NK-92 (cell line): ENCODE results near the gene ZNHIT6.
"Not testable (repeated sequence)": the region's sequence is repeated elsewhere in the genome, so short reads cannot be mapped to it uniquely, and the experiment has no call there.

ENCODE experiments used
- DNase-seq: peaks from one replicate; lab custom pipeline; 2025; ENCODE audit not compliant: unreplicated experiment; lab: John Stamatoyannopoulos, UW

Gene ZNHIT6, protein sequence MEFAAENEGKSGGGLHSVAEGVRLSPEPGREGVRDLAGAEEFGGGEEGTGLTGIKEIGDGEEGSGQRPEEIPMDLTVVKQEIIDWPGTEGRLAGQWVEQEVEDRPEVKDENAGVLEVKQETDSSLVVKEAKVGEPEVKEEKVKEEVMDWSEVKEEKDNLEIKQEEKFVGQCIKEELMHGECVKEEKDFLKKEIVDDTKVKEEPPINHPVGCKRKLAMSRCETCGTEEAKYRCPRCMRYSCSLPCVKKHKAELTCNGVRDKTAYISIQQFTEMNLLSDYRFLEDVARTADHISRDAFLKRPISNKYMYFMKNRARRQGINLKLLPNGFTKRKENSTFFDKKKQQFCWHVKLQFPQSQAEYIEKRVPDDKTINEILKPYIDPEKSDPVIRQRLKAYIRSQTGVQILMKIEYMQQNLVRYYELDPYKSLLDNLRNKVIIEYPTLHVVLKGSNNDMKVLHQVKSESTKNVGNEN

GRCh38 chr1:85707990-85708828 is at the start of gene ZNHIT6:
TSS of gene ZNHIT6 (minus strand) at chr1:85708433. CDS start at chr1:85708284, 149 bp downstream.
- peak; percentile 16 for DNase-seq

GRCh38 chr1:85756864-85757263 is 48.6 kb upstream of the ZNHIT6 start:
- no peak for DNase-seq

DNA sequence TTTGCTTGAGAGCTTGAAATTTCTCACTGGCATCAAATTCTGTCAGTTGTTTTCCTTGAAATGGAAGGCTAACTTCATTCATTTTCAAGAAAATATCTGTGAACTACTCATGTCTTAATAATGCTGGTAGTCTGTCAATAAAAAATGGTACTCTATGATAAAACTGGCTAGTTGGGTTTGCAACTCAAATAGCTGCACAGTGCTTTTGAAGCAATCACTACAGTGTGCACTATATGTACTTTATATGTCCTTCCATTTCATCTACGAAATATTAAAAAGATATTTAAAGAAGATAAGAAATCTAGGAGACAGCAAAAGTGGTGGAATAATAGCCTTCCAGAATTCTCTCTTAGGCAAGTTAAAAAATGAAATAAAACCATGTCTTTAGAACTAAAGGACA is 39.9 kb upstream of the ZNHIT6 start:
- DNase-seq: no peak

GRCh38 chr1:85746777-85747176 is 38.5 kb upstream of the ZNHIT6 start:
- no peak for DNase-seq

DNA sequence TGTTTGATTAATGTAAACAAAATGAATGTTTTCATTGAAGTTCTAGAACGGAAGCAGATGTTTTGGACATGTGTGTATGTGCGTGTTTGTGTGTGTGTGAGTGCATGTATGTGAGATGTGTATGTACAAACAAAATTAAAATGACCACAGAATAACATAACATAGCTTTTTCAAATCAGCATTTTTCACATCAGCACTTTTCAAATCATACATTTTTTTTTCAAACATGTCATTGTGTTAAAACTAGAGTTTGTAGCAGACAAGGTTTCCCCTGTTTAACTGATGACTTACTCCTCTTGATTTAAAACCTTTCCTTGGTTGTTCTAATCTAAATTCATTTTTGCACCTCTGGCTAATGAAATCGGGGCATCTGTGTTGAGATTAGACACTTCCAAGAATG is 35.6 kb upstream of the ZNHIT6 start:
- DNase-seq: no peak

DNA sequence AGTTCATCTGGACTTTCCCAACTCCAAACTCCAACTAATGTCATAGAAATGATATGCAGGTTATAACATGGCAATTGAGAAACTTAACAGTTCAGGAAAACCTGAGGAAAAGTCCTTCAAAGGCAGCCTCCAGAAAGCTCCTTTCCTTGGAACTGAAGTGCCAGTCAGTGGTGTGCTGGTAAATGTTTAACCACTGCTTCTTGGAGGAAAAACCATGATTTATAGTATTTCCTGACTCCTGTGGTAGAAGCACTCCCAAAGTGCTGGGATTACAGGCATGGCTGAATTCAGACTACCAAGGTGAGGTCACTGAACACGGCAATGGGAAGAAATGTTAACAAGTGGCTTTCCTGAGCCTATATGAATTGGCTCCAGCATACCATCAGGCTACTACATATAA is 26.7 kb upstream of the ZNHIT6 start:
- no peak for DNase-seq

DNA sequence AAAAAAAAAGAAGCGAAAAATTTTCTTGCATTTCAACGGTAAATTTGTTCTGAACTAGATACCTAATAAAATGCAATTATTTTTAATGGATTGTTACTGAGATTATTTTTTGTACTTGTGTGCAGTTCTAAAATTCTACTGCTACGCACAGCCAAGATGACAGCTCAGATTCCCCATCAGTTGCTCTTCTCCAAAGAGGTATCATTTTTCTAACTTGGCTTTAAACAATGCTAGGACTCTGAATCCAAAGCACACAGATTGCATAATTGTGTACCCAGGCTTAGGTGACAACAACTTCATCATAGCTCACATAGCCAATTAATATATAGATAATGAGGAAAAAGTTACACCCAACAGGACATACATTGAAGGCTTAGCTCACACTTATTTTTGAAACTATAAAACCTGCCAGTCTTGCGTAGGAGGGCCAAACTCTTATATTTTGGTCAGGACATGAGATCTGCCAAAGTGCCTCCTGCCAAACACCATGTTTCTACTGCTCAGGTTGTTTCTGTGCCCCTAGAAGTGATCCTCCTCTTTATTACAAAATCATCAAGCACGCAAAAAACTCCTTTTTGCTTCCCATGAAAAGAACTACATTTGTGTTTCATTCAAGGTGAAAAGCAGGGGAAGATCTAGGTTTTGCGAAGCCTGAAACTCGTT is 10.6 kb upstream of the ZNHIT6 start:
- no peak for DNase-seq

GRCh38 chr1:85714418-85715114 is 6.3 kb upstream of the ZNHIT6 start:
- not testable (repeated sequence) for DNase-seq

- no peak for DNase-seq
Observed at GRCh38 chr1:85708829-85709227, 595 bp upstream of the ZNHIT6 start.

DNA sequence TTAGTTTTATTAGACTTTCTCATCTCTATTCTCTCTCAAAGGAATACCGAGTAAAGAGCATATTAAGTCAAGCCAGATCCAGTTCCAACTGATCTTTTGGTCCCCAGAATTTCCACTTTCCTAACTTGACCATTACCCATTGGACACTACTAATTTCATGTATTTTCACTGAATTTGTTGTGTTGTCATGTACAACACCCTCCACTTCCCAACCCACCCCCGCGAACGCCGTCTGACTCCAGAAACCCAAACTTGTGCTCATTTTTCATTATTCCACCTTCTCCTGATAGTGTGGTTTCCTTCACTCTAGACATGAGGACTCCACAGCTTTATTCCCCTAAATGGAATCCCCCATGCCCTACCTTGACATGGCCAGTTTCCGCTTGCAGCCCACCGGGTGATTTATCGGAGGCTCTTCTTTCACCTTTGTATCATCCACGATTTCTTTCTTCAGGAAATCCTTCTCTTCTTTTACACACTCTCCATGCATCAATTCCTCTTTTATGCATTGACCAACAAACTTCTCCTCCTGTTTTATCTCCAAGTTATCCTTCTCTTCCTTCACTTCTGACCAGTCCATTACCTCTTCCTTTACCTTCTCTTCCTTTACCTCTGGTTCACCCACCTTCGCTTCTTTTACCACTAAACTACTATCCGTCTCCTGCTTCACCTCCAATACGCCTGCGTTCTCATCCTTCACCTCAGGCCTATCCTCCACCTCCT is 805 bp downstream of the ZNHIT6 start:
- DNase-seq: no peak

GRCh38 chr1:85705940-85706339 is 2.3 kb downstream of the ZNHIT6 start:
- DNase-seq: no peak

- no peak for DNase-seq
Observed at GRCh38 chr1:85700422-85700821, 7.8 kb downstream of the ZNHIT6 start.

- no peak for DNase-seq
Observed at GRCh38 chr1:85697895-85698294, 10.3 kb downstream of the ZNHIT6 start.

- DNase-seq: no peak
Observed at GRCh38 chr1:85692730-85693314, 15.4 kb downstream of the ZNHIT6 start.

- no peak for DNase-seq
Observed at GRCh38 chr1:85689775-85690404, 18.3 kb downstream of the ZNHIT6 start.

- DNase-seq: no peak
Observed at GRCh38 chr1:85683292-85684025, 24.8 kb downstream of the ZNHIT6 start.

- DNase-seq: no peak
Observed at GRCh38 chr1:85681087-85681486, 27.1 kb downstream of the ZNHIT6 start.

DNA sequence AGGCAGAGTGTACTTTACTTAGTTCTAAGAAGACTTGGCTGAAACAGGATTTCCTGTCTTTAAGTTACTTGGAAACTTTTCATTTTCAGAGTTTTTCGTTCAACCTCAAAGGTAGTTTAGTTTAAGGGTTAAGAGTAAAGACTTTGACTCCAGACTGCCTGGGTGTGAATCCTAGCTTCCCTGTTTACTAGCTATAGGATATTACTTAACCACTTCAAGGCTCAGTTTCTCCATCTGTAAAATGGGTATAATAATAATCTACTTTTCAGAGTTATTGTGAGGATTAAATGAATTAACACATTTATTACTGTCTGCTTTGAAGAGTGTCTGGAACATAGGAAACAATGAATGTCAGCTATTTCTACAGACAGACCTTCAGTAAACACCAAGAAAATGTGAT is 30.0 kb downstream of the ZNHIT6 start:
- DNase-seq: no peak

DNA sequence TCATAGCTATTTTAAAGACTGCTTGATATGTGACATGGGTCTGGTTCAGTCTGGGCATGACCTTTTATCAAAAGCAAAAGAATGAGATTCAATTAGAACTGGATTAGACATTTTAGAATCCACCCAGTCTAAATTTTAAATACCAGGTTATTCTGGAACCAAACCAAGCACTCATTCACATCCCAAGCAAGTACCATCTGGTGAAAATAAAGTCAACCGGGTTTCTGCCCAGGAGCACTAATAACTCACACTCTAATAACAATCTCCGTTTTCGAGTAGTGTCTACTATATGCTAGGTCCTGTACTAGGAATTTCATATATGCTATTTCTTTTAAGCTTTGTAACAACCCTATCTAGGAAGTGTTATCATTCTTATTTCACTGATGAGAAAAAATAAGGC is 30.6 kb downstream of the ZNHIT6 start:
- no peak for DNase-seq
